DLD1 (cell line): ENCODE results near the gene FAM216B.
"Not testable (repeated sequence)": the region's sequence is repeated elsewhere in the genome, so short reads cannot be mapped to it uniquely, and the experiment has no call there.

ENCODE experiments used
- in situ Hi-C: cut with HindIII; loops from 2 replicates; pipeline ENCODE4 v1.10.0; 2017; ENCODE audit warnings: low sequenced_read_pairs

The FAM216B gene

GRCh38 chr13:42781352-42781751 is at the start of gene FAM216B:
FAM216B (plus strand) TSS chr13:42781584; CDS start chr13:42784068, 2,484 bp downstream.
- in situ Hi-C loops = no loop called here

GRCh38 chr13:42732073-42732472 is 49.3 kb upstream of the FAM216B start:
- in situ Hi-C loops = no loop called here

- in situ Hi-C loops = no loop called here
Observed at GRCh38 chr13:42733046-42733445, 48.3 kb upstream of the FAM216B start.

GRCh38 chr13:42735010-42735409 is 46.4 kb upstream of the FAM216B start:
- in situ Hi-C loops = no loop called here

GRCh38 chr13:42740753-42741152 is 40.6 kb upstream of the FAM216B start:
- in situ Hi-C loops = no loop called here

- in situ Hi-C loops = no loop called here
Observed at GRCh38 chr13:42741914-42742313, 39.5 kb upstream of the FAM216B start.

- in situ Hi-C loops = no loop called here
Observed at GRCh38 chr13:42745655-42746054, 35.7 kb upstream of the FAM216B start.

- in situ Hi-C loops = no loop called here
Observed at GRCh38 chr13:42746866-42747265, 34.5 kb upstream of the FAM216B start.

GRCh38 chr13:42747399-42747873 is 33.9 kb upstream of the FAM216B start:
- in situ Hi-C loops = no loop called here

- in situ Hi-C loops = no loop called here
Observed at GRCh38 chr13:42750794-42751193, 30.6 kb upstream of the FAM216B start.

- in situ Hi-C loops = no loop called here
Observed at GRCh38 chr13:42751693-42752092, 29.7 kb upstream of the FAM216B start.

GRCh38 chr13:42752731-42753130 is 28.7 kb upstream of the FAM216B start:
- in situ Hi-C loops = no loop called here

- in situ Hi-C loops = no loop called here
Observed at GRCh38 chr13:42753697-42754096, 27.7 kb upstream of the FAM216B start.

- in situ Hi-C loops = no loop called here
Observed at GRCh38 chr13:42754801-42755510, 26.4 kb upstream of the FAM216B start.

GRCh38 chr13:42757678-42758420 is 23.5 kb upstream of the FAM216B start:
- in situ Hi-C loops = no loop called here

GRCh38 chr13:42758515-42758914 is 22.9 kb upstream of the FAM216B start:
- in situ Hi-C loops = no loop called here

GRCh38 chr13:42760951-42761350 is 20.4 kb upstream of the FAM216B start:
- in situ Hi-C loops = no loop called here

- in situ Hi-C loops = no loop called here
Observed at GRCh38 chr13:42762251-42762650, 19.1 kb upstream of the FAM216B start.

GRCh38 chr13:42762917-42763316 is 18.5 kb upstream of the FAM216B start:
- in situ Hi-C loops = no loop called here

GRCh38 chr13:42766016-42766415 is 15.4 kb upstream of the FAM216B start:
- in situ Hi-C loops = no loop called here

- in situ Hi-C loops = no loop called here
Observed at GRCh38 chr13:42769650-42770049, 11.7 kb upstream of the FAM216B start.

- in situ Hi-C loops = not testable (repeated sequence)
Observed at GRCh38 chr13:42776558-42776957, 4.8 kb upstream of the FAM216B start.
